Endodermal cell (in vitro differentiated cells): ENCODE measurements around the gene PIR. TPM values are rescaled to one million over a fixed set of nuclear protein-coding genes. Genes with fewer than 3 reads are reported as not detected.

Source experiments
- DNase-seq: peaks from one replicate; pipeline ENCODE4 v3.0.0-alpha.2; 2017
- H3K27ac ChIP-seq: 2 replicates; pipeline ENCODE4 v1.5.1; 2013; ENCODE audit warnings: mild to moderate bottlenecking, low read depth, low read length, moderate library complexity
- H3K27me3 ChIP-seq: 2 replicates; pipeline ENCODE4 v1.6.1; 2013; ENCODE audit warnings: mild to moderate bottlenecking, low read length, moderate library complexity; ENCODE audit not compliant: insufficient read depth, control insufficient read depth, poor library complexity, severe bottlenecking
- H3K36me3 ChIP-seq: 2 replicates; pipeline ENCODE4 v1.7.0; 2013; ENCODE audit warnings: mild to moderate bottlenecking, low read length, moderate library complexity; ENCODE audit not compliant: control insufficient read depth, insufficient read depth
- H3K4me1 ChIP-seq: one replicate; pipeline ENCODE4 v1.7.0; 2013; ENCODE audit warnings: low read length; ENCODE audit not compliant: control insufficient read depth, insufficient read depth
- H3K4me3 ChIP-seq: 2 replicates; pipeline ENCODE4 v1.5.1; 2013; ENCODE audit warnings: mild to moderate bottlenecking, low read length, moderate library complexity
- H3K9ac ChIP-seq: 2 replicates; pipeline ENCODE4 v1.6.1; 2013; ENCODE audit warnings: mild to moderate bottlenecking, low read length, moderate library complexity; ENCODE audit not compliant: poor library complexity, severe bottlenecking; ENCODE audit errors: extremely low read depth
- H3K9me3 ChIP-seq: 2 replicates; pipeline ENCODE4 v1.6.1; 2013; ENCODE audit warnings: mild to moderate bottlenecking, low read length, moderate library complexity; ENCODE audit not compliant: control insufficient read depth
- H3K27ac Mint-ChIP-seq: 2 replicates; pipeline ENCODE4 v1.8.0; 2020; ENCODE audit warnings: mixed read lengths
- H3K27me3 Mint-ChIP-seq: 2 replicates; pipeline ENCODE4 v1.8.0; 2021; ENCODE audit warnings: mild to moderate bottlenecking, mixed read lengths; ENCODE audit not compliant: insufficient read depth
- H3K36me3 Mint-ChIP-seq: 2 replicates; pipeline ENCODE4 v1.8.0; 2020; ENCODE audit warnings: low read depth, mixed read lengths
- H3K4me1 Mint-ChIP-seq: 2 replicates; pipeline ENCODE4 v1.8.0; 2020; ENCODE audit warnings: mixed read lengths
- H3K4me3 Mint-ChIP-seq: 2 replicates; pipeline ENCODE4 v1.8.0; 2020; ENCODE audit warnings: mild to moderate bottlenecking, moderate library complexity, mixed read lengths
- H3K9me3 Mint-ChIP-seq: 2 replicates; pipeline ENCODE4 v1.8.0; 2020; ENCODE audit warnings: mild to moderate bottlenecking, mixed read lengths
- CTCF ChIP-seq: fragments of 200-600 bp; sonication (generic); conservative IDR thresholded peaks from 2 replicates; pipeline ENCODE4 v1.5.0; 2021; ENCODE audit warnings: antibody characterized with exemption, mild to moderate bottlenecking
- WGBS, 2 experiments: methylation state at CpG; one replicate each; pipeline versions ENCODE4 v1.1.5 to v1.1.7; 2013; ENCODE audit warnings: missing lambda C conversion rate in 2 of 2, mixed read lengths in 1 of 2; ENCODE audit not compliant: insufficient coverage in 1 of 2, insufficient read length in 1 of 2; 5-methylcytosine and 5-hydroxymethylcytosine counted together
- total RNA-seq, 2 donors: library from RNA; stranded (reverse); fragmentation: NEBNext Ultra II Directional in 1 of 2; extraction: Animal tissue kit (Norgen Biotek cat#: 25700) in 1 of 2; gene quantifications; 2 replicates in 1 of 2; 3 replicates in 1 of 2; pipeline ENCODE4 v1.2.1, GENCODE V29; 2021

PIR gene
- total RNA-seq, 2 donors from 2014 or later: 21.0 to 34.2 TPM

GRCh38 chrX:15398874-15399273 lies 94.3 kb downstream of the PIR start:
- Histone ChIP-seq H3K4me1 (no peaks in the 10 kb centered on the region), H3K36me3 (no peaks in the 10 kb centered on the region), H3K9ac (no peak overlapping the region), H3K4me3 (no peak overlapping the region), H3K9me3 (no peaks in the 10 kb centered on the region), H3K27me3 (no peaks in the 10 kb centered on the region), H3K27ac (no peak overlapping the region)
- no peaks in the 10 kb centered on the region for H3K27me3 Mint-ChIP-seq
- no peaks in the 10 kb centered on the region for H3K9me3 Mint-ChIP-seq
- no peak for DNase-seq
- peaks cover 2% of the 10 kb centered on the region for H3K36me3 Mint-ChIP-seq
- no peak overlapping the region for H3K4me3 Mint-ChIP-seq
- H3K27ac Mint-ChIP-seq: no peak overlapping the region
- H3K4me1 Mint-ChIP-seq: peaks cover 4% of the 10 kb centered on the region
- no peak for TF ChIP-seq CTCF

DNA sequence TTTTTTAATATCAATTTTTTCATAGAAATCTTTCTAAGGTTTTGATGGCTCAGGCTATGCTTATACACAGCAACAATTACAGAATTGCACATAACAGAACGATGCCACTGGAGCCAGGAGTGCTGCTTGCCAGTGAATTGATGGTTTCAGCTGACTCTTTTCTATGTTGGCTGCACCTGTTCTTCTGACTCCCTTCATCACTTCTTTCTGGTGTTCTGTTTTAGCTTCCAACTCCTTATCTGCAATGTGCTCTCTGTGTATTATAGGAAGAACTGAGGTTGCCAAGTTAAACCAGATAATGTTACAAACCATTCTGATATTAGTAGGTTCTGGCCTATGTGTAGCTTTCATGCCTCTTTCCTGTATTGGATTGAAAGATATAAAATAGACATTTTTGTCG lies 97.3 kb downstream of the PIR start:
- Mint-ChIP-seq H3K27ac (no peak overlapping the region), H3K27me3 (no peaks in the 10 kb centered on the region), H3K4me1 (peaks cover 9% of the 10 kb centered on the region), H3K4me3 (no peak overlapping the region), H3K9me3 (no peaks in the 10 kb centered on the region), H3K36me3 (peaks cover 2% of the 10 kb centered on the region)
- H3K27ac ChIP-seq: no peak overlapping the region
- DNase-seq: no peak
- no peak overlapping the region for H3K9ac ChIP-seq
- no peak for TF ChIP-seq CTCF
- no peaks in the 10 kb centered on the region for H3K9me3 ChIP-seq
- no peaks in the 10 kb centered on the region for H3K27me3 ChIP-seq
- H3K4me1 ChIP-seq: no peaks in the 10 kb centered on the region
- no peaks in the 10 kb centered on the region for H3K36me3 ChIP-seq
- H3K4me3 ChIP-seq: no peak overlapping the region
- 94% methylated on average over 2 of the region's 2 CpGs; no CpG with 5 or more reads in 1 of the 2 experiments for WGBS, 2 experiments

- Histone ChIP-seq H3K27me3 (no peaks in the 10 kb centered on the region), H3K9me3 (no peaks in the 10 kb centered on the region), H3K9ac (no peak overlapping the region), H3K27ac (no peak overlapping the region), H3K4me1 (no peaks in the 10 kb centered on the region), H3K36me3 (no peaks in the 10 kb centered on the region), H3K4me3 (no peak overlapping the region)
- no peaks in the 10 kb centered on the region for H3K27me3 Mint-ChIP-seq
- DNase-seq: peak; percentile 73
- H3K4me1 Mint-ChIP-seq: peaks cover 5% of the 10 kb centered on the region
- WGBS, 2 experiments: 74% methylated on average over 3 of the region's 4 CpGs; no CpG with 5 or more reads in 1 of the 2 experiments
- peaks cover 4% of the 10 kb centered on the region for H3K36me3 Mint-ChIP-seq
- no peak for TF ChIP-seq CTCF
- no peak overlapping the region for H3K27ac Mint-ChIP-seq
- H3K4me3 Mint-ChIP-seq: no peak overlapping the region
- H3K9me3 Mint-ChIP-seq: no peaks in the 10 kb centered on the region
These were observed 101.3 kb downstream of the PIR start for GRCh38 chrX:15391850-15392249.
